Testis (tissue), 2 donors: ENCODE measurements around the gene RANBP17.

Source experiments
- CTCF ChIP-seq, 3 experiments: fragments of 450-650 bp in 2 of 3; fragments of 200-600 bp in 1 of 3; sonication (generic) in 1 of 3; IDR thresholded peaks; one replicate each; pipeline ENCODE4 v1.5.1; 2016 to 2019; ENCODE audit warnings: antibody characterized with exemption in 3 of 3, mild to moderate bottlenecking in 2 of 3, moderate library complexity in 1 of 3
- POLR2A ChIP-seq: fragments of 450-650 bp; IDR thresholded peaks from one replicate; pipeline ENCODE4 v1.6.1; 2017; ENCODE audit warnings: antibody characterized with exemption, mild to moderate bottlenecking, moderate library complexity

- TF ChIP-seq CTCF (IDR thresholded peaks at IDR 0.05) (no peak), POLR2A (no peak)
Measured at GRCh38 chr5:171162596-171162995, 300.8 kb downstream of the RANBP17 start.
